ENCODE results near the gene SNTG2. TPM values are rescaled to one million over a fixed set of nuclear protein-coding genes. Genes with fewer than 3 reads are reported as not detected.

Gene SNTG2
- total RNA-seq, 1 donor from 2014 or later = 0.47 TPM

DNA sequence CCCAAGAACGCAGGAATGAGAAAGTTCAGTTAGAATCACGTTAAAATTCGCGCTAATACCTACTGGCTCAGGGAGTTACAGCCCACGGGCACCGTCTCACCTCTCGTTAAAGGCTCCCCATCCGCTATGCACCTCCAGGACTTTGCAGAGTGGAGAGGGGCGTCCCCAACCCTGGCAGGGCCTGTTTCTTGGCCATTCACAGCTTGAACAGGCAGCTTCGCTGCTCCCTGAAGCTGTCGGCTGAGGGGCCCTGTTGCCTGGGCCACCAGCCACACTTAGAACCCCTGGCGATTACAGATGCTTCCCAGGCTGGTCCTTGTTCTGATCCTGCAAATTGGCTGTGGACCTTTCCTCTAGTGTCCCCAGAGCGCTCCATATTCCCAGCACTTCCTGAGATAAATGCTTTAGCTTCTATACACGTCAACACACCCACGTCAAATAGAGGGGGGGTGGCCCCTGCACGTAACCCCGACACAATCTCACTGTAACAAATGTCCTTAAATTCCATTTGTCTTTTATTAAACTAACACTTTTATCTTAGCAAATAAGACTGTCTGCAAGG is 16.8 kb upstream of the SNTG2 start:
- Mint-ChIP-seq H3K27me3 (ENCODE audit: low read depth) (no peaks in the 10 kb centered on the region), H3K9me3 (peaks cover 4% of the 10 kb centered on the region), H3K4me3 (no peak overlapping the region), H3K4me1 (peaks cover 25% of the 10 kb centered on the region), H3K36me3 (ENCODE audit: low read depth) (peaks cover 2% of the 10 kb centered on the region), H3K27ac (ENCODE audit: unreplicated experiment) (no peak overlapping the region)
- no peak for DNase-seq (ENCODE audit: low read depth, low spot score)
- TF ChIP-seq, protein P1, sequence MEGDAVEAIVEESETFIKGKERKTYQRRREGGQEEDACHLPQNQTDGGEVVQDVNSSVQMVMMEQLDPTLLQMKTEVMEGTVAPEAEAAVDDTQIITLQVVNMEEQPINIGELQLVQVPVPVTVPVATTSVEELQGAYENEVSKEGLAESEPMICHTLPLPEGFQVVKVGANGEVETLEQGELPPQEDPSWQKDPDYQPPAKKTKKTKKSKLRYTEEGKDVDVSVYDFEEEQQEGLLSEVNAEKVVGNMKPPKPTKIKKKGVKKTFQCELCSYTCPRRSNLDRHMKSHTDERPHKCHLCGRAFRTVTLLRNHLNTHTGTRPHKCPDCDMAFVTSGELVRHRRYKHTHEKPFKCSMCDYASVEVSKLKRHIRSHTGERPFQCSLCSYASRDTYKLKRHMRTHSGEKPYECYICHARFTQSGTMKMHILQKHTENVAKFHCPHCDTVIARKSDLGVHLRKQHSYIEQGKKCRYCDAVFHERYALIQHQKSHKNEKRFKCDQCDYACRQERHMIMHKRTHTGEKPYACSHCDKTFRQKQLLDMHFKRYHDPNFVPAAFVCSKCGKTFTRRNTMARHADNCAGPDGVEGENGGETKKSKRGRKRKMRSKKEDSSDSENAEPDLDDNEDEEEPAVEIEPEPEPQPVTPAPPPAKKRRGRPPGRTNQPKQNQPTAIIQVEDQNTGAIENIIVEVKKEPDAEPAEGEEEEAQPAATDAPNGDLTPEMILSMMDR (conservative IDR thresholded peaks at IDR 0.05) = no peak

DNA sequence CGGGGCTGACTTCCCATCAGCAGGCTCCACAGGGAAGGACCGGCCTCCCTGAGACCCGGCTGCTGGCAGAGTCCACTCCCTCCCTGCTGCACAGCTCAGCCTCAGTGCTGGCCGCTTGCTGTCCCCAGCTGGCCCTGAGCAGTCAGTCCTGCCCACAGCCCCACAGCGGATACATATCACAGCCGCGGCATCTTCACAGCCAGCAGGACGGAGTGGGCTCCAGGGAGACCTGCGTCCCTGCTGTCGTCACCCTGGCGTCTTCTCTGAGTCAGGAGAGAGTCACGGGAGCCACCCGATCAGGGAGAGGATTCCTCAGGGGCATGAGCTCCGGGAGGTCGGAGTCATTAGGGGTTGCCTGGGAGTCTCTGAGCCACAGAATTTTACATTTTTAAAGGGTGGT is 13.1 kb upstream of the SNTG2 start:
- Mint-ChIP-seq H3K4me3 (no peak overlapping the region), H3K36me3 (ENCODE audit: low read depth) (peaks cover 2% of the 10 kb centered on the region), H3K4me1 (peaks cover 13% of the 10 kb centered on the region), H3K9me3 (peaks cover 4% of the 10 kb centered on the region), H3K27ac (ENCODE audit: unreplicated experiment) (no peak overlapping the region), H3K27me3 (ENCODE audit: low read depth) (no peaks in the 10 kb centered on the region)
- no peak for DNase-seq (ENCODE audit: low read depth, low spot score)
- TF ChIP-seq, protein P1 (conservative IDR thresholded peaks at IDR 0.05) = no peak

DNA sequence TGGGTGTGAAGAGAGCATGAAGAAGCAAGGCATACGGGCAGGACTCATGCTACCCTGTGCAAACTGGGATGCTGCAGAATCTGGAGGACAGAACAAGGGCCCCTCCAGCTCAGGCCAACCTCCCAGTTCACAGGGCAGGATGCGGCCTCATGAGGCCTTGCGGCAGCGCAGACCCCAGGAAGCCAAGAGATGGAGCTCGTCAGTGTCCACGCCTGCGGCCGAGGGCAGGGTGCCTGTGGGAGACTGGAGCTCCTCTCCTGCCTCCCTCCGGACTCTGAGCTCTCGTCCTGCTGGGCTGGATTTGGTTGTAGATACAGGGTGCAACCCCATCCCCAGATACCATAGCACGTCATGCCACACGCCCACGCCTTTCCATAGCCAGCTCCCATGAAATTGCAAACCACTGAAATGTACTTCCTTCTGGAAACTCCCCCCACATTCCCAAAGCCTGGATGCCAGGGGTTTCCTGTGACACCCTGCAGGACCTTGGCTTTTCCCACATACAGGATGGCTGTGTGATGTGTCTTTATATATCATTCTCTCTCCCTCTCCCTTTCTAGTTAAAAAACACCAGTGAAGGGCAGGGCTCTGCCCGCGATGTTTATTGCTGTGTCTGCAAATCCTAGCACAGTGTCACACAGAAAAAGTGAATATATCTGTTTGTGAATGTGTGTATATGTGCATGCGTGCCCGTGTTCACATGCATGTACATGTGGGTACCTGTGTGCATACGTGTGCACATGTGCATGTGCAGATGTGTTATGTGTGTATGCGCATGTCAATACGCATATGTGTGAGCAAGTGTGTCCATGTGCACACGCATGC is 12.3 kb upstream of the SNTG2 start:
- DNase-seq (ENCODE audit: low read depth, low spot score) = no peak
- Mint-ChIP-seq H3K9me3 (peaks cover 4% of the 10 kb centered on the region), H3K4me3 (no peak overlapping the region), H3K27ac (ENCODE audit: unreplicated experiment) (no peak overlapping the region), H3K4me1 (peaks cover 4% of the 10 kb centered on the region), H3K27me3 (ENCODE audit: low read depth) (no peaks in the 10 kb centered on the region), H3K36me3 (ENCODE audit: low read depth) (peaks cover 2% of the 10 kb centered on the region)
- TF ChIP-seq, protein P1 (conservative IDR thresholded peaks at IDR 0.05) = no peak

DNA sequence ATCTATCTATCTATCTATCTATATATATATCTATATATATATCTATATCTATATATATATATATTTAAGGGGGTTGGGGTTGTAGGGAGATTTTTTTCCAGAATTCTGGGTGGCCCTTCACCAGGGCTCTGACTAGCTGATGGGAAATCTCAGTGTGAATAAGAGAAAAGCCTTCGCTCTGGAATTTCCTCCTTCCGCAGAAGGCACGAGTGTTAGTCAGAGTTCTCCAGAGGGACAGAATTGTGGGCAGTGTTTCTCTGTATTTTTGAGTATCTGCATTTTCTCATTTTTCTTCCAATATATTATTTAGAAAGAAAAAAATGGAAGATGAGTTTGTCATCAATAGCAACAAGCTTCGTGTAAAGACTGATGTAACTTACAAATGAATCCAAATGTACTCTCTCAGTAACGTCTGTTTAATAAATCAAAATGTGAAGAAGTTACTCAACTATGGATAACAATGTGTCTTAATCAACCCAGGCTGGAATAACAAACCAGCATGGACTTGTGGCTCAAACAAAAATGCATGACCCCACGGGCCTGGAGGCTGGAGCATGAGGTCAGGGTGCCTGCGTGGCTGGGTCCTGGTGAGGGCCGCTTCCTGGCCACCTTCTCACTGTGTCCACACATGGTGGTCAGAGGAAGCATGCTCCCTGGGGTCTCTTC is 10.6 kb upstream of the SNTG2 start:
- Mint-ChIP-seq H3K4me3 (no peak overlapping the region), H3K36me3 (ENCODE audit: low read depth) (peaks cover 5% of the 10 kb centered on the region), H3K27me3 (ENCODE audit: low read depth) (peaks cover 4% of the 10 kb centered on the region), H3K4me1 (no peaks in the 10 kb centered on the region), H3K9me3 (peaks cover 11% of the 10 kb centered on the region), H3K27ac (ENCODE audit: unreplicated experiment) (no peak overlapping the region)
- TF ChIP-seq, protein P1 (conservative IDR thresholded peaks at IDR 0.05) = no peak
- no peak for DNase-seq (ENCODE audit: low read depth, low spot score)

DNA sequence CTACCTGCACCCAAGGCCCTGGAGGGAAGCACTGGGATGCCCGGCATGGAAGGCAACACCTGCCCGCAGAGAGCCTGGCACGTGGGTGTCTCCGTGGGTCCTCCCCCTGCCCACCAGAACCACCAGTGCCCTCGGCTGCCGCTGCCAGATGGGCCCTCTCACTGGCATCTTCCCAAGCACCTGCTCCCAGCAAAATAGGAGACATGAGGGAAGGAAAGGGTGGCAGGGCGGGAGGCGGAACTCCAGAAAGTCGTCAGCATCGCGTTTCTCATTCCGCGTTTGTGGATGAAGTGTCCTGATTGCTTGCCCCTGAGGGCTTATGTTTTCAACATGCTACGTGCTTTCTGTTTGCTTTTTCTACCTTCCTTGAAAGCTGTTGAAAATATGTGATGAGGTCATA is 8.8 kb upstream of the SNTG2 start:
- DNase-seq (ENCODE audit: low read depth, low spot score) = no peak
- Mint-ChIP-seq H3K27me3 (ENCODE audit: low read depth) (peaks cover 21% of the 10 kb centered on the region), H3K27ac (ENCODE audit: unreplicated experiment) (no peak overlapping the region), H3K4me3 (no peak overlapping the region), H3K4me1 (no peaks in the 10 kb centered on the region), H3K9me3 (peaks cover 7% of the 10 kb centered on the region), H3K36me3 (ENCODE audit: low read depth) (peaks cover 2% of the 10 kb centered on the region)
- TF ChIP-seq, protein P1 (conservative IDR thresholded peaks at IDR 0.05) = no peak
